Measurements from ENCODE around the gene SLC36A3. TPM values are rescaled to one million over a fixed set of nuclear protein-coding genes. Genes with fewer than 3 reads are reported as not detected.

The SLC36A3 gene
- total RNA-seq, 1 experiment from 2014 or later, result not detected

DNA sequence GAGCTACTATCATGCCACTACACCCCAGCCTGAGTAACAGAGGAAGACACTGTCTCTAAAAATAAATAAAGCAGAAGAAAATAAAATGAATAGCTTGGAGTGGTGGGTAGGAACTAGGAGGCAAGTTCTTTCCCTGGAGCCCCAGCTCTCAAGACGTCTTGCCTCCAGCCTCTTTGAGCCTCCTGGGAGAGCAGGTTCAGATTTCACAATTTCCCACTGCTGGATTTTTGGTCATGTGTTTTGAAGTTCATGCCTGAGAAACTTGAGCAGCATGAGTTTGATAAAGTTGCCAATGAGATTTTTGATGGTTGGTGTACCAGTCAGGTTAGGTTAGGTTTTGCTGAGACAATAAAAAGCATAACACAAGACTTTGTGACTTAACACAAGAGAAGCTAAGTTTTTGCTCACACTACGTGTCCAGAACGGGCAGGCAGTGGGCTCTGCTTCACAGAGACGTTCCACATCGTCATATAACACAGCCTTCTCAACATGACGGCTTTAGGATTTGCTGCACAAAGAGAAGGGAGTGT is 75.6 kb downstream of the SLC36A3 start:
- RAD21 ChIA-PET (ENCODE audit: low non-redundant PET in 1 of 2, low total read pairs in 2 of 2, uncharacterized antibody in 2 of 2, unreplicated experiment in 2 of 2), result no interaction called here

More for the DNA sequence above, 75.6 kb downstream of the SLC36A3 start:
- no peak for TF ChIP-seq CEBPB (IDR thresholded peaks at IDR 0.05; ENCODE audit: low read depth)
- intact Hi-C loops (cut with micrococcal nuclease), result no loop called here
- H3K4me2 ChIP-seq (ENCODE audit: low read length), result no peak overlapping the region
- no peak overlapping the region for H3K9ac ChIP-seq (ENCODE audit: low read length)
- H3K4me1 ChIP-seq (ENCODE audit: control insufficient read depth in 1 of 2, insufficient read depth in 2 of 2, low read length in 2 of 2), result peaks cover 6 to 13% of the 10 kb centered on the region in 2 experiments; a peak in 3 of 4 replicates
- H3K79me2 ChIP-seq (ENCODE audit: insufficient read depth, low read length), result no peaks in the 10 kb centered on the region
- H3K27ac ChIP-seq (ENCODE audit: low read depth, low read length), result no peak overlapping the region
- no peaks in the 10 kb centered on the region for H3K9me2 ChIP-seq (ENCODE audit: insufficient read depth)
- H3K27me3 ChIP-seq (ENCODE audit: insufficient read depth, low read length), result no peaks in the 10 kb centered on the region
- H3K4me3 ChIP-seq (replicated peaks in 1 of 2; ENCODE audit: low read depth in 1 of 2, low read length in 2 of 2), result no peak overlapping the region
- ATAC-seq (no peak), DNase-seq (ENCODE audit: low read depth, low spot score) (no peak)
- H3K9me3 ChIP-seq (ENCODE audit: control insufficient read depth in 1 of 2, insufficient read depth in 1 of 2, low read depth in 1 of 2, low read length in 2 of 2), result no peaks in the 10 kb centered on the region
- H4K20me1 ChIP-seq (ENCODE audit: insufficient read depth), result no peaks in the 10 kb centered on the region
- no peaks in the 10 kb centered on the region for H3K36me3 ChIP-seq (ENCODE audit: control insufficient read depth in 1 of 2, insufficient read depth in 2 of 2, low read length in 2 of 2)
- POLR2A ChIA-PET, result no interaction called here
- no TSS peak for BruUV-seq (replicated peaks)
- H2AFZ ChIP-seq (ENCODE audit: low read depth, low read length, poor library complexity, severe bottlenecking), result no peak overlapping the region
- CTCF ChIA-PET, result interaction anchor here (0.6 to 1.0 kb wide), 2 partner anchors 14 to 544 kb away, joined by 3 read pairs; no protein-coding TSS in a partner anchor

Other genes with a start within 250 kb of the SLC36A3 start
- 46.0 TPM for gene TNIP1, start 222.7 kb downstream of the SLC36A3 start, total RNA-seq (2021; ENCODE audit: unreplicated experiment)
- gene ANXA6, start 146.0 kb downstream of the SLC36A3 start, total RNA-seq (2021; ENCODE audit: unreplicated experiment), result 71.9 TPM
- gene CCDC69, start 79.7 kb downstream of the SLC36A3 start, total RNA-seq (2021; ENCODE audit: unreplicated experiment), result 4.3 TPM
- 25.0 TPM for gene GM2A, start 50.6 kb downstream of the SLC36A3 start, total RNA-seq (2021; ENCODE audit: unreplicated experiment)
- gene SLC36A2, start 43.8 kb upstream of the SLC36A3 start, total RNA-seq (2021; ENCODE audit: unreplicated experiment), result not detected
- gene SLC36A1, start 143.8 kb upstream of the SLC36A3 start, total RNA-seq (2021; ENCODE audit: unreplicated experiment), result 7.4 TPM